ENCODE data around the gene MRPL33. TPM values are rescaled to one million over a fixed set of nuclear protein-coding genes. Genes with fewer than 3 reads are reported as not detected.
A peak's percentile ranks its signal among the peaks of the same experiment; 100 is the strongest.

Gene MRPL33
- total RNA-seq: 10 to 100 TPM; 47.7 to 50.3 TPM

DNA sequence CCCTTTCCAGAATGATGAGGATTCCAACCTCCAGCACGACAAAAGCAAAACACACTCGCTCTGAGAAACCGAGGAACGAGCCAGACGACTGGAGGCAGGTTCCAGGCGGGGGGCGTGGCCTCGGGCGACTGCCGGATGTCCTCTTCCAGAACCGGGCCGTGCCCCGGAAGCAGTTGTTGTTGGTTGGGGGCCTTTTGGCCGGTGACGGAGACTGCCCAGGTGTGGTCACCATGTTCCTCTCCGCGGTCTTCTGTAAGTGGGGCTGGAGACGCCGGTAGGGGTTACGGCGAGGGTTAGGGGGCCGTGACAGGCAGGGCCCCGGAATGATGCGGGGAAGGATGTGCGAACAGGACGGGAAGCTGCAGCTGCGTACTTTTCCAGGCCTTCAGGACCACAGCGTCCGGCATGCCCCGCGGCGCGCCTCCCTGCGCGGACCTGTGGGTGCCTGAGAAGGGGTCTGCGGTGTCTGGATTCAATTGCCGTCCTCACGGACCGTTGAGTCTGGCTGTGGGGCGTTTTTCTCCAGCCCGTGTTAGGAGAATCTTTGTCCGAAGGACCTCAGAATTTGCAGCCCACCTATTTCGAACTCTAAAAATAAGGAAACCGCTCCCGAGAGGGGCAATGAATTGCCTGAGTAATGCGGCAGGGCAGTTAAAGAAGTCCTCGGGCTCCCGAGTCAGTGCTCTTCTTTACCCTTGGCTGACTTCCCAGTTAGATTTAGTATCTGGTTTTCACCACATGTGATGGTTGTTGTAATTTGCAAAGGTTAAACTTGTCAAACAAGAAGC is at the start of gene MRPL33:
MRPL33 (plus strand) TSS at position 172 of the 788 bp plus-strand sequence; CDS start at position 231, 59 bp downstream.
- POLR2A ChIA-PET: interaction anchor here (2.1 kb wide), 1 partner anchor 119 kb away, joined by 6 read pairs; the partner anchor contains the start of genes BABAM2 and RBKS
- peaks cover 30% of the 10 kb centered on the region for H3K4me1 Mint-ChIP-seq
- peak; percentile 93 for DNase-seq

DNA sequence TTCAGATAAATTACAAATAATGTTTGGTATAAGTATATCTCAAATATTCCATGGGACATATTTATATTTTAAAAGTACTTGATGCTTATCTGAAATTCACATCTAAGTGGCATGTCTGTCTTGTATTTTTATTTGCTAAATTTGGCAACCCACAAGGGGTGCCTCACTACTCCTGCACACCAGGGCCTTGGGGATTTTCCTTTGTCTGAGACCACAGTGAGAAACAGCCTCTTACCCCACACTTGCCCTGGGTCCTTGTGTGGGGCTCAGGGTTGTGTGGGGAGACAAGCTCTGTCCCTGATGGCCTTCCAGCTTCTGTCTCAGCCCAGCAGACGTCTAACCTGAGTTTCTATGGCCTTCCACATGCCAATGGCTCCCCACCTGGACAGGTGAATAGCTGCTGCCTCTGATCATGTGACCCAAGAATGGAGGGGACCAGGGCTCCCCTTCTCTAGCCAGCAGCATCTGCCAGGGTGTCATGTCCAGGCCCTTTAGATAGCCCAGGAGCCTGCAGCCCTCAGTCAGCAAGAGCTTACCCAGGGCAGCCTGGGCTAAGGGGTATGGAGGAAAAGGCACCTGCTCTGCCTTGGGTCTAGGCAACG is 49.5 kb upstream of the MRPL33 start:
- H3K4me3 Mint-ChIP-seq: no peak overlapping the region
- ATAC-seq (ENCODE audit: low read depth): no peak
- POLR2A ChIA-PET: no interaction called here
- no peaks in the 10 kb centered on the region for H3K9me3 Mint-ChIP-seq
- DNase-seq: no peak
- no peak overlapping the region for H3K27ac Mint-ChIP-seq
- H3K36me3 Mint-ChIP-seq: no peaks in the 10 kb centered on the region
- peaks cover 16% of the 10 kb centered on the region for H3K27me3 Mint-ChIP-seq
- peaks cover 20% of the 10 kb centered on the region for H3K4me1 Mint-ChIP-seq

More for the DNA sequence above, at the start of gene MRPL33:
- peaks cover 19% of the 10 kb centered on the region for H3K36me3 Mint-ChIP-seq
- H3K27ac Mint-ChIP-seq: peak within 1 kb of the TSS; percentile 97
- peak within 1 kb of the TSS; percentile 98 for H3K4me3 Mint-ChIP-seq
- peak; percentile 96 for ATAC-seq (ENCODE audit: low read depth)
- no peaks in the 10 kb centered on the region for H3K9me3 Mint-ChIP-seq
- H3K27me3 Mint-ChIP-seq: peaks cover 8% of the 10 kb centered on the region

DNA sequence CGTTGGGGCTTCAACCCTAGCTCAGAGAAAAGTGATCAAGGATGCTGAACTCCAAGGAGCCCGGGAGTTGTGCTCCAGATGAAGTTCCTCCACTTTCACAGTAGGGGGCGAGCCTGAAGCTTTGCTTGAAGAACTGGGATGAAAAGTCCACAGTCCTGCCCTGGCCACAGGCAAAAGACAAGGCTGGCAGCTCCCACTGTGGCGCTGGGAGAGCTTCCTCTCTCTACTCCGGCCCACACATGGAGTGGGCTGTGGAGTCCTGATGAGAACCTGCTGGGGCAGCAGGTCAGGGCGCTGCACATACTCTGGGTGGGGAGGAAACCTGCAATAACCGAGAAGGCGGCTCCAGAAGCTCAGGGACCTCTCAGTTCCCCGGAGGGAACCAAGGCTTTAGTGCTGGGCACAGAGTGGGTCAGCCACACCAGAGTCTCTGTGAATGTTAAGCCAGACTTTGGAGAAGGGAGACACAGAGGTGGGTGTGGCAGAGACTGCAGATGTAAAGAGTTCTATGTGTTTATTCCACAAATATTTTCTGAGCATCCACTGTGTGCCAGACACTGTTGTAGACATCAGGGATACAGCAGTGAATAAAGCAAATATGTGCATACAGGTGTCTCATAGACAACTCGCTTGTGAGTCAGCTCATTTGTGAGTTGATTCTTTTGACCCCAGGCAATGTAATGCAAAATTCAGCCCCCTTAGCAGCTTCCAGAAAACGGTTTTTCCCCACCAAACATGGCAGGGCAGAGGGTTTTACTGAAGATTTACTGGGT is 48.0 kb upstream of the MRPL33 start:
- DNase-seq (no peak), ATAC-seq (ENCODE audit: low read depth) (peak; percentile 52)
- Mint-ChIP-seq H3K4me1 (peaks cover 18% of the 10 kb centered on the region), H3K36me3 (no peaks in the 10 kb centered on the region), H3K27ac (no peak overlapping the region), H3K9me3 (no peaks in the 10 kb centered on the region), H3K4me3 (no peak overlapping the region), H3K27me3 (peaks cover 5% of the 10 kb centered on the region)
- POLR2A ChIA-PET: no interaction called here

DNA sequence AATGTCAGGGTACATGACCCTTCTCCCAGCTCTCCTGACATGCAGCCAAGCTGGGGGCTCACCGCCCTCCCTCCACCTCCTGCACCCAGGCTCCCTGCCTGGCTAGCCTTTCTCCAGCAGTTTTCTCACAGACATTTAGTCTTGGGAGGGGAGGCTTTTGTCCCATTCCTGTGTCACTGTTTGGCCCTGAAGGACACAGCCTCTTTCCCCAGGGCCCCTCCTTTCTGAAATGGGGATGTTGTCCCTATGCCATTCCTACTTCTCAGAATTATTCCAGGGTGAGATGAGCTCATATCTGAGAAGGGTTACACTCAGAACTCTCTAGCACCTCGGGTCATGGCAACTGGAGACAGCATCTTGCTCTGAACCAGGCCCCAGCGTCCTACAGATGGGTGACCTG is 47.3 kb upstream of the MRPL33 start:
- peaks cover 5% of the 10 kb centered on the region for H3K27me3 Mint-ChIP-seq
- H3K9me3 Mint-ChIP-seq: no peaks in the 10 kb centered on the region
- POLR2A ChIA-PET: no interaction called here
- no peak overlapping the region for H3K27ac Mint-ChIP-seq
- no peak overlapping the region for H3K4me3 Mint-ChIP-seq
- DNase-seq (no peak), ATAC-seq (ENCODE audit: low read depth) (no peak)
- H3K36me3 Mint-ChIP-seq: no peaks in the 10 kb centered on the region
- peaks cover 22% of the 10 kb centered on the region for H3K4me1 Mint-ChIP-seq

DNA sequence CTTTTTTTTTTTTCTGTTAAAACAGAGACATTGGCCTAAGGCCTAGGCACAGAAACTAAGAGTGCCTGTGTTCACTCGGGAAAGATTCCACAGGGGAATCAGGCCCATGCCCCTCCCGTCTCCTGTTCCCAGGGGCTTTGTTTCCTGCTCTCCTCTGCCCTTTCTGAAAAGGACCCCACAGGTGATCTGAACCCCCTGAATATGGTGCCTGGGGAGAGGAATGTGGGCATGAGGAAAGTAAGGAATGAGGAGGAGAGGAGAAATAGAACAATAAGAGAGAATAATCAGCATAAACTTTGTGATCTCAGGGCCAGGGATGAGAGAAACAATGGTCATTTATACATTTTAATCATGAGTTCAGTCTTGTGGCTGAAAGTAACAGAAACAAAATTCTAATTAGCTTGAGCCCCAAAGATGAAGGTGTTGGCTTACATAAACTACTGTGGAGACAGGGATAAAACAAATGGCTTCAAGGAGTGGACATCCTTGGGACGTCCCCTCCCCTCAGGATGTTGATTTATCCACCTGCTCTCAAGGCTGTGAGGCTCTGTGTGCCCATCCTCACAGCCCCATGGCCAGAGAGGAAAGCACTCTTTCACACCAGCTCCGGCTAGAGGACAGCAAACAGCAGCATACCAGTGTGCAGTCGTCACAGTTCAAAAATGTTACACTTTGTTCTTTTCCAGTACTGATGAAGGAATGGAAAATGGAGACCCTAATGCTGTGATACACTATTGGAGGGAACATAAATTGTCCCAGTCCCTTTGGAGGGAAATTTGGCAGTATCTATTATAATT is 46.4 kb upstream of the MRPL33 start:
- no peak overlapping the region for H3K27ac Mint-ChIP-seq
- no peak for DNase-seq
- POLR2A ChIA-PET: no interaction called here

DNA sequence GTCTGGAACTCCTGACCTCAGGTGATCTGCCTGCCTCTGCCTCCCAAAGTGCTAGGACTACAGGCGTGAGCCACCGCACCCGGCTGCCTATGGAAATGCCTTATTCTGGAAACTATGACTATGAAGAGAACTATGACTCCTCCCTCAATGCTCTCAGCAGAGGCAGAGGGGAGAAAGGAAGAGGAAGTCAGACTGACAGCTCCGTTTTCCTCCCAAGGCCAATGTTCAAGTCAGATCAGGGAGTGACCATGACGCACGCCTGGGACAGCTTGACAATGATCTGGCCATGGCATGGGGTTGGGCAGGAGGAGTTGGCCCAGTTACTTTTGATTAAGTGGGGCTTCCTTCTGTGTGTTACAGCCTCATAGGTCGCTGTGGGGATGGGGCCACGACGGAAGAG is 44.3 kb upstream of the MRPL33 start:
- POLR2A ChIA-PET: no interaction called here
- peak overlapping the region; percentile 1 for H3K27ac Mint-ChIP-seq
- H3K9me3 Mint-ChIP-seq: no peaks in the 10 kb centered on the region
- peaks cover 14% of the 10 kb centered on the region for H3K4me1 Mint-ChIP-seq
- no peaks in the 10 kb centered on the region for H3K36me3 Mint-ChIP-seq
- H3K27me3 Mint-ChIP-seq: no peaks in the 10 kb centered on the region
- no peak overlapping the region for H3K4me3 Mint-ChIP-seq
- no peak for DNase-seq
- ATAC-seq (ENCODE audit: low read depth): no peak

More for the DNA sequence above, 46.4 kb upstream of the MRPL33 start:
- Mint-ChIP-seq H3K4me1 (peaks cover 20% of the 10 kb centered on the region), H3K4me3 (no peak overlapping the region), H3K27me3 (no peaks in the 10 kb centered on the region), H3K9me3 (no peaks in the 10 kb centered on the region), H3K36me3 (no peaks in the 10 kb centered on the region)
- no peak for ATAC-seq (ENCODE audit: low read depth)

DNA sequence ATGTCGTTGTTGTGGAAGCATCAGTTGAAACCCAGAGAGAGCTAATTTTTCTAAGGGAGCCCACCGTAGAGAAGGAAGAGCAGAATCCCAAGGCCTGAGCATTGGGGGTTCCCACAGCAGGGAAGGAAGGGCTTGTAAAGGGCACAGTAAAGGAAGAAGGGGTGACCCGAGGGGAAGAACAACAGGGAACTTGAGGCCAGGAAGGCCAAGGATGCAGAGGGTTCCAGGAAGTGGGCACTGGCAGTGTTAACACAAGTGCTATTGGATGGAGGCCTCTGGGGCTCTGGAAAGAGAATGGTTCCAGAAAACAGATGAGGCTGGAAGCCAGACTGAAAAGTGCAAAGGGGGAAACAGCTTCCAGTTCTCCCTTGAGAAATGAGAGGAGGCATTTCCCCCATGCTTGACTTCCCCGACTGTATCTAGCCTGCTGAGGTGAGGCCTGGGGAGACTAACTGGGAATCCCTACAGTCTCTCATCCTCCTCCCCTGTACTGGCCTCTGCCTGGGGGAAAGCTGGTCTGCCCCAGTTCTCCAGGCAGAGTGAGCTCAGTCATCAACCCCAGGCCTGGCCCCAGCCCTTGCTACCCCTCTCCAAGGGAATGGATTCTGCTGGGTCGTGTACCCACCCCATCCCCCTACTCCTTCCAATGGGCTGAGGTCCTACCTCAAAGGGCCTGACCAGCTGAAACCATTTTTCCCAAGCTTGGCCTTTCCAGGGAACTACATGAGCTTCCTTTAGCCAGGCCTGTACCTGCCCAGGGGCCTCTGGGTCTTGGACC is 43.2 kb upstream of the MRPL33 start:
- no peak for DNase-seq
- POLR2A ChIA-PET: interaction anchor here (0.9 kb wide), 1 partner anchor 45 kb away, joined by 3 read pairs; no protein-coding TSS in a partner anchor
- H3K27me3 Mint-ChIP-seq: no peaks in the 10 kb centered on the region
- no peak for ATAC-seq (ENCODE audit: low read depth)
- no peak overlapping the region for H3K27ac Mint-ChIP-seq
- no peaks in the 10 kb centered on the region for H3K9me3 Mint-ChIP-seq
- peaks cover 12% of the 10 kb centered on the region for H3K4me1 Mint-ChIP-seq
- no peak overlapping the region for H3K4me3 Mint-ChIP-seq
- H3K36me3 Mint-ChIP-seq: no peaks in the 10 kb centered on the region

DNA sequence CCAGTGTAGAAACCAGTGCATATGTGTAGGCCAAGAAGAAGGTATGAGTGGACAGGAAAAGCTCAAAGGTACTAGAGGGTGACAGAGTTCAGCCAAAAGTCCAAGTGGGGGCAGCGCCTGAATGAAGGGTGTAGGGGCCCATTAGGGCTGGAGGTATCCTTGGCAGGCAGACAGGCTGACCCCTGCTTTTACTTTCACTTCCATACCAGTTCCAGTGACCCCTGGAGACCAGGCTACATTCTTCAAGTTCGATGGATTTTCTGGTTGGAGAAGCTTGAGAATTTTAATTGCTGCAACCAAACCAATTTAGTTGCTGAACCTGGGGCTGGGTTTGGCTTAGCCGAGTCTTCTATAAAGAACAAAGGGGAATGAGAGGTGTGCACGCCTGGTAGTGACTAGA is 42.3 kb upstream of the MRPL33 start:
- Mint-ChIP-seq H3K27ac (no peak overlapping the region), H3K4me3 (no peak overlapping the region), H3K27me3 (no peaks in the 10 kb centered on the region), H3K4me1 (peaks cover 8% of the 10 kb centered on the region), H3K36me3 (no peaks in the 10 kb centered on the region), H3K9me3 (peaks cover 1% of the 10 kb centered on the region)
- ATAC-seq (ENCODE audit: low read depth) (no peak), DNase-seq (no peak)
- POLR2A ChIA-PET: interaction anchor here (0.6 kb wide), 1 partner anchor 52 kb away, joined by 3 read pairs; no protein-coding TSS in a partner anchor

DNA sequence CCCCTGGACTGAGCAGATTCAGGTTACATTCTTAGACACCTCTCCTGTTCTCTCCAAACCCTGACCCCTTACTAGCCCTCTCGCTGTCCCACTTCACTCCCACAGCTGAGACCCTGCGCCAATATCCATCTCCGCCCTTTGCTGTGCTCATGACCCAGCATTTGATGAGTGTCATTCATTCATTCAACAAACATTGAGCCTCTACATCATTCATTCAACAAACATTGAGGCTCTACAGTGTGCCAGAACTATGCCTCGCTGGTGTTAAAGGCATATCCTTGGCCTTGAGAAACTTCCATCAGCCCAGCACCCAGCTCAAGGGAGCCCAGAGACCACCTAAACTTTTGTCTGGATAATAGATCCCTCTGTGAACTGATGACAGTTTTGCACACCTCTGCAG is 41.9 kb upstream of the MRPL33 start:
- ATAC-seq (ENCODE audit: low read depth): no peak
- Mint-ChIP-seq H3K27ac (no peak overlapping the region), H3K4me1 (peaks cover 8% of the 10 kb centered on the region), H3K9me3 (peaks cover 1% of the 10 kb centered on the region), H3K4me3 (no peak overlapping the region), H3K27me3 (no peaks in the 10 kb centered on the region), H3K36me3 (no peaks in the 10 kb centered on the region)
- DNase-seq: no peak
- POLR2A ChIA-PET: interaction anchor here (0.6 kb wide), 1 partner anchor 53 kb away, joined by 3 read pairs; no protein-coding TSS in a partner anchor

DNA sequence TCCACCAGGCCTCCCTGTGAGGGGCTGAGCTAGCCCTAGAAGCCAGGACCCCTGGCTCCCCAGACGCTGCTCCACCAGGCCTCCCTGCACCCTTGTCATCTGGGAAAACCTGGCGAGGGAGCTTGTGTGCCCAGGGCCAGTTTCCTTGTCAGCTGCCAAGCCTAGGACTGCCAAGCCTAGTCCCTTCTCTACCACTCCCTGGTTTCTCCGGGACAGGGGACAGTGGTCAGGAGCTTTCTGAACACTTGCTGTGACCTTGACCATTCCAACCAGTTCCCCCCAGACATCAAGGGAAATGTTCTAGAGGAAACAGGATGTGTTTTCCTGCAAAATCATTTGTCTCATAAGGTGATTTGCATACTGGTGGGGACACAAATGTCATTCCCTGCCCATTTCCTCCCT is 41.3 kb upstream of the MRPL33 start:
- POLR2A ChIA-PET: no interaction called here
- no peak for ATAC-seq (ENCODE audit: low read depth)
- Mint-ChIP-seq H3K4me3 (no peak overlapping the region), H3K27me3 (no peaks in the 10 kb centered on the region), H3K9me3 (peaks cover 1% of the 10 kb centered on the region), H3K36me3 (no peaks in the 10 kb centered on the region), H3K27ac (no peak overlapping the region), H3K4me1 (peaks cover 11% of the 10 kb centered on the region)
- no peak for DNase-seq

DNA sequence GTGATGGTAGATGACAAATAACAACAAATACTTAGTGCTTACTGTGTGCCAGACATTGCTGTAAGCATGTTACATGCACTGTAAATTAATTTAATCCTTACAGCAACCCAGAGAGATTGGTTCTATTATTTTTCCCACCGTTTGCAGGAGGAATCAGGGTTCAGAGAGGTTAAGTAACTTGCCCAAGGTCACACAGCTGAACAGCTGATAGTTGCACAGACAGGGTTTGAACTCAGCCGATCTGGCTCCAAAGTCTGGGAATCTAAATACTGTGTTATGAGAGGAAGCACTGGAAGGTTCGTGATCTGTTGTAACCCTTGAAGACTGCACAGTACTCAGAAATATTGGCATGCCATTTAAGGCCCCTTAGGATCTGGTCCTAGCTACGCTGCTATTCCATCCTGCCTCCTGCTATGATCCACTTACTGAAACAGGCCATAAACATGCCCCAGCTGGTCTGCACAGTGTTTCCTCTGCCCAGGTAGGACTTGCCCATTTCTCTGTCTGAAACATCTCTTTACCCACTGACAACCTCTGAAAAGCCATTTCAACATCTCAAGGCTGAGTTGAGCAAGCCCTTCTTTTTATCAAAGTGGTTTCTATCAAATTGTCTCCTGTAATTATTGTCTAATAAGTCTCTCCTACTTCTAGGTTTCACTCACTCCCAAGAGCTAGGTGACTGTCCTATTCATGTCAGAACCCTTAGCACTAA is 40.4 kb upstream of the MRPL33 start:
- Mint-ChIP-seq H3K36me3 (no peaks in the 10 kb centered on the region), H3K27ac (no peak overlapping the region), H3K9me3 (peaks cover 1% of the 10 kb centered on the region), H3K4me3 (no peak overlapping the region), H3K27me3 (no peaks in the 10 kb centered on the region), H3K4me1 (peaks cover 11% of the 10 kb centered on the region)
- POLR2A ChIA-PET: no interaction called here
- no peak for DNase-seq
- no peak for ATAC-seq (ENCODE audit: low read depth)

DNA sequence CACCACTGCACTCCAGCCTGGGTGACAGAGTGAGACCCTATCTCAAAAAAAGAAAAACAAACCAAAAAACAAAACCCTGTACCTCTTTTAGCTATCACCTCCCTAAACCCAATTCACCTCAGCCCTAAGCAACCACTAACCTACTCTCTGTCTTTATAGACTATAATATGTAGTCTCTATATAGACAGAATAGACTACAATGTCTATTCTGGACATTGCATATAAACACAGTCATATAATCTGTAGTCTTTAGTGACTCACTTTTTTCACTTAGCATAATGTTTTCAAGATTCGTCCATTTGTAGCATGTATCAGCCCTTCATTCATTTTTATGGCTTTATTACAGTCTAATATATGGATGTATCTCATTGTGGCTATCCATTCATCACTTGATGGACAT is 37.2 kb upstream of the MRPL33 start:
- no peaks in the 10 kb centered on the region for H3K27me3 Mint-ChIP-seq
- no peak overlapping the region for H3K27ac Mint-ChIP-seq
- peaks cover 8% of the 10 kb centered on the region for H3K4me1 Mint-ChIP-seq
- H3K9me3 Mint-ChIP-seq: peaks cover 1% of the 10 kb centered on the region
- POLR2A ChIA-PET: no interaction called here
- no peak overlapping the region for H3K4me3 Mint-ChIP-seq
- DNase-seq (no peak), ATAC-seq (ENCODE audit: low read depth) (no peak)
- no peaks in the 10 kb centered on the region for H3K36me3 Mint-ChIP-seq
